GM18951 (cell line): Measurements from ENCODE around the gene RAB37.

Source experiments
- POLR2A ChIP-seq: IDR thresholded peaks from 4 replicates; pipeline ENCODE4 v1.6.1; 2011; ENCODE audit warnings: mild to moderate bottlenecking; ENCODE audit not compliant: insufficient read length, insufficient read depth; ENCODE audit errors: extremely low read depth
- in situ Hi-C: fragments of 300-500 bp; cut with MboI; formaldehyde crosslinking; loops from one replicate; pipeline ENCODE4 v1.12.0; 2022; ENCODE audit warnings: low sequenced_read_pairs, mixed read lengths, inconsistent platforms; ENCODE audit not compliant: unreplicated experiment

Gene RAB37

DNA sequence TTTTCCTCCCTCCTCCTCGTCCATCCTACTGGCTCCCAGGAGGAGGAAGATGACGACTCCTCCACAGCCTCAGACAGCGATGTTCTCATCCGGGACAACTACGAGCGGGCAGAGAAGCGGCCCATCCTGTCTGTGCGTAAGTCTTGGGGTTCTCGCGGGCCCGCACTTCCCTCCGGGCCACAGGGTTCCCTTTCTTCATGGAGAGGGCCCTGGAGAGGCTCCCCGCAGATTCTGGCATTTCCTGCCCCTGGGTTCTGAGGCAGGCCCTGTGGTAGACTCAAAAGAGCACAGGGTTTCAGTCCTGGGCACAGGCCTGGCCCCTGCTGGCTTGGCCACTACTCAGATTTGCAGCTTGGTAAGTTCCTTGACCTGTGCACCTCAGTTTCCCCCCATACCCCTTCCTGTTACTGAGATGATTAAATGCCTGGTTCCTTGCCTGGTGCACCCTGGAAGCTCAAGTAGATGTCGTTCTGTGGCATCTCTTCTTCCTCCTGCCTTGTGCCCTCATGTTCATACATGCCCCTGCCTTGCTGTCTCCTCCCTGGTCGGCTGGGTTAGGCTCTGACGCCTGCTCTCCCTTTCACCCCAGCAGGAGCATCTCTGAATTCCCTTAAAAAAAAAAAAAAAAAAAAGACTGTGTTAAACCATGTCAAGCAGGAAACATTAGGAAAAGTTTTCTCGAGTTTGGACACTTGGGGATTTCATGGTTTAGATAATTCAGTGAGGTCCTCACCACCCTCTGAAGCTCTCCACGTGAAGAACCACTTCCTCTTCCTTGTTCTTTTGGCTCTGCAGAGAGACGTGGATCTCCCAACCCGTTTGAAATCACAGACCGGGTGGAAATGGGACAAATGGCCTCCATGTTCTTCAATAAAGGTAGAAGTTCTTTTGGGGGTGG, 53.4 kb downstream of the RAB37 start:
- in situ Hi-C loops: no loop called here
- TF ChIP-seq POLR2A: no peak

DNA sequence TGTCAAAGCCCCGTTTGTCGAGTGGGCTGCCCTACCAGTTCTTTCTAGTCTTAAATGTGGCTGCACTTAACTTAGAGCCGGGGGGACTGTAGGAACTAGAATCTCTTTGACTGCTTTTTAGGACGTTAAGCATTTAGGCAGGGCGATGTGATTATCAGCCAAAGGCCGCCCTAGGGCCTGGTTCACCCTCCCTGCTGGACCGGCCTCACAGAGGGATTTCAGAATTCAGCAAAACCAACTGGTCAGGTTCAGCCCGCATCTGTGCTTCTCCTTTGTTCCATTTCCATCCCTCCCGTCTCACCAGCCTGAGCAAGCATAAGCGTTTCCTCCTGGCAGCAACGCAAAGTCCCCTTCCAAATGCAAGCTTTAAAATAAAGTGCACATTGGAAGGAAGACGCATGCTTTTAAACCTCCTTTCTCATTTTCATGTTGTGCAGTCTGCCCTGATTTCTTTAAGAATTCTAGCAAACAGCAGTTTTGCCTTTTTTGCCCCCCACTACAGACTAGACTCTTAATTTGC, 55.6 kb downstream of the RAB37 start:
- in situ Hi-C loops: no loop called here
- no peak for TF ChIP-seq POLR2A

DNA sequence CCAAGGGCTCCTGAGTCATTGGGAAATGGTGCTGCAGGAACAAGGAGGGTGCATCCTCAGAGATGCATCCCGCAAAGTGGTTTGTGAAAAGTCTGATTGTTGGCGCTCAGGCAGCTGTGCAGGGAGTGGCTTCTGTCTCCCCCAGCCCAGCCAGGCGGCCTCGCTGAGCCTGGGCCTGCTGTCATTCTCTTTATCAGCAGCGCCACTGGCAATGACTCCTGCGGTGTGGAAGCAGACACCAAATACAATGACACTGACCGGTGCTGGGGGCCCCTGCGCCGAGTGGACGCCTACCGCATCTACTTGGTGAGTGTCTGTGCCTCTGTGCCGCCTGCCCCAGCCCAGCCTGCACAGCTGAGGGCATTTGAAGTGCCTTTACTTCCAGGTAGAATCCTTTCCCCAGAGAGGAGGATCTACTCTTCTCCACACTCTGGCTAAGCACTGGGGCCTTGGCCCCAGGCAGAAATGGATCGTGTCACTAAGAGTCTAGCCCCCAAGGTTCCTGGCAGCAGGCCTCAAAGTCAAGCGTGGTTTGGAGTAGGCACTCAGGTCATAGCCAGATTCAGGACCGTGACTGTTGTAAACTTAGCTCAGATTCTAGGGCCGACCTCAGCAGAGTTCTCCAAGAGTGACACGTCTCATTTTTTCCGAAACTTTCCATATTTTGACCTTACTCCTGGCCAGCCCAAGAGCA, 58.4 kb downstream of the RAB37 start:
- in situ Hi-C loops: no loop called here
- TF ChIP-seq POLR2A: no peak

DNA sequence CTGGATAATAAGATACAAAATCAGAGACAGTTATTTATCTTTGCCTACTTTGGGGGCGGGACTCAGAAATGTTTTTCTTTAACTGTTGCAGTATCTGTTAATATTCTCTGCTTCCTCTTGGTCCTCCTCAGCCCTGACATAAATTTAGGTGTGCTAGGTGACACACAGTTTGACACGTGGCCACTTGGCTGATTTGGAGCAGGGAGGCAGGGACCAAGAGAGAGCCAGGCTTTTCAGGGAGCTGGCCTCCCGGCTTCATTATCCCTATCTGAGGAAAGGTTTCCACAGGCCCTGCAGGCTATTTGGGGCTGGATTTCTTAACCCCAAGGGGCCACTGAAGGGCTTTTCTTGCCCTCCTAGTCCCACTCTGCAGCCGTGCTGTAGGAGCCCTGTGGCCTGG, 59.2 kb downstream of the RAB37 start:
- in situ Hi-C loops: no loop called here
- no peak for TF ChIP-seq POLR2A

DNA sequence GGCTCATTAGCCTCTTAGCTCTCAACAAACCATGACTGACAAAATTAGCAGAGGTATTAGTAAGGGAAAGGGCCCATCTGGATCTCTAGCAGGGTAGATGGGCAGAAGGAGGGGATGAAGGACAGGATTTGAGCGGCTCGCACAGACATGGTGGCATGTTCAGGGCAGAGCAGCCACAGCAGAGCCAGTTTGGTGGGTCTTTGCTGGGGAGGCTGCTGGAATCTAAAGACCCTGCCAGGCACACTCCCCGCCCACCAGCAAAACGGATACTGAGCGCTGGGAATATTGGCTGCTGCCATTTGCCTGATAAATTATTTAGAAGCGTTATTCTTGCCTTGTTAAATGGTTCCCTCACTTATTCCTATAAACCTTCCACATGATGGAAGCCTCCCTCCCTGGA, 59.8 kb downstream of the RAB37 start:
- TF ChIP-seq POLR2A: no peak
- in situ Hi-C loops: no loop called here
